Measurements from ENCODE around the gene CIRBP.
A peak's percentile ranks its signal among the peaks of the same experiment; 100 is the strongest.

The CIRBP gene

GRCh38 chr19:1269478-1270212, 513 bp downstream of the CIRBP start:
- DNase-seq, result peak; percentile 94

GRCh38 chr19:1270213-1270853, 1.2 kb downstream of the CIRBP start:
- peak; percentile 33 for DNase-seq

GRCh38 chr19:1270854-1271527, 1.9 kb downstream of the CIRBP start:
- DNase-seq, result no peak

- DNase-seq, result no peak
Measured at GRCh38 chr19:1271528-1272422, 2.6 kb downstream of the CIRBP start.

GRCh38 chr19:1272423-1273262, 3.5 kb downstream of the CIRBP start:
- no peak for DNase-seq

GRCh38 chr19:1273263-1274041, 4.3 kb downstream of the CIRBP start:
- DNase-seq, result no peak

- no peak for DNase-seq
Measured at GRCh38 chr19:1274081-1274851, 5.1 kb downstream of the CIRBP start.

GRCh38 chr19:1274852-1275259, 5.7 kb downstream of the CIRBP start:
- DNase-seq, result no peak

- DNase-seq, result peak; percentile 98
Measured at GRCh38 chr19:1275260-1275975, 6.3 kb downstream of the CIRBP start, which contains the start of gene FAM174C. Gene FAM174C (plus strand): TSS chr19:1275530. CDS start chr19:1275550, 20 bp downstream.

GRCh38 chr19:1275976-1276627, 7.0 kb downstream of the CIRBP start:
- no peak for DNase-seq

- DNase-seq, result no peak
Measured at GRCh38 chr19:1276628-1277022, 7.5 kb downstream of the CIRBP start.

- DNase-seq, result no peak
Measured at GRCh38 chr19:1277061-1277460, 7.9 kb downstream of the CIRBP start.

- DNase-seq, result no peak
Measured at GRCh38 chr19:1278074-1278473, 8.9 kb downstream of the CIRBP start.

GRCh38 chr19:1278713-1279660, 9.9 kb downstream of the CIRBP start:
- DNase-seq, result no peak

- DNase-seq, result peak; percentile 86
Measured at GRCh38 chr19:1279782-1280341, 10.7 kb downstream of the CIRBP start.

- no peak for DNase-seq
Measured at GRCh38 chr19:1280636-1281568, 11.8 kb downstream of the CIRBP start.
